GF-D8 (cell line): ENCODE data around the gene NUP214.

ENCODE experiments used
- DNase-seq: peaks from one replicate; lab custom pipeline; 2025; lab: John Stamatoyannopoulos, UW

Gene NUP214

DNA sequence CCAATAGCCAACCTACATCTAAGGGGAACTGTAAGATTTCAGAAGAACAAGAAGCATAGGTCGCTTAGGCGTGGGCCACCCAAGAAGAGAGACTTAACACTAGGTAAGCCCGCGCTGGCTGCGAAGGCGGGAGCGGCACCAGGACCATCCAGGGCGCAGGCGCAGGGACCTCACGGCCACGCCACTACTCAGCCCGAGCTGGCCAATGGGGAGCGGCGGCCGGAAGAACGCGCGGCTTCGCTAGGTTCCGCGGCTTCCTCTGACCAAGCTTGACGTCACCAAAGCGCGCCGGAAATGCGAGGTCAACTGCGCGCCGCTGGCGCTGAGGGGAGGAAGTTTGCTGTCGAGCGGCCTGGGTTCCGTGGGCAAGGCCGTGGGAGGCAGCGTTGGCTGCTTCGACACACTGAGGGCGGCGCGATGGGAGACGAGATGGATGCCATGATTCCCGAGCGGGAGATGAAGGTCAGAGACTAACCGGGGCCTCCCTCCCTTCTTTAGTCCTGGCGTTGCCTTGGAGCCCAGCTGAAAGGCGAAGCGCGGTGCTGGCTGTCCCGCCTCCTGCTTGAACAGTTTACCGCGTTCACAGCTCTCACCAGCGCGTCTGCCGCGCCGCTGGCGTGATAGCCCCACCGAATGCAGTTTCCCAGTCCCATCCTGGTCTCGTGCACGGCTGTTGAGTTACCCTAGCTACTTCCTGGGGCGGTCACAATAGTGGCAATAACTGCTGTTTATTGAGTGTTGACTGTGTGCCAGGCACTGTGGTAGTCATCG, at the start of gene NUP214:
Gene NUP214 (plus strand): TSS at position 299 of the 771 bp plus-strand sequence. CDS start 119 bp downstream, at position 418.
- peak; percentile 92 for DNase-seq

DNA sequence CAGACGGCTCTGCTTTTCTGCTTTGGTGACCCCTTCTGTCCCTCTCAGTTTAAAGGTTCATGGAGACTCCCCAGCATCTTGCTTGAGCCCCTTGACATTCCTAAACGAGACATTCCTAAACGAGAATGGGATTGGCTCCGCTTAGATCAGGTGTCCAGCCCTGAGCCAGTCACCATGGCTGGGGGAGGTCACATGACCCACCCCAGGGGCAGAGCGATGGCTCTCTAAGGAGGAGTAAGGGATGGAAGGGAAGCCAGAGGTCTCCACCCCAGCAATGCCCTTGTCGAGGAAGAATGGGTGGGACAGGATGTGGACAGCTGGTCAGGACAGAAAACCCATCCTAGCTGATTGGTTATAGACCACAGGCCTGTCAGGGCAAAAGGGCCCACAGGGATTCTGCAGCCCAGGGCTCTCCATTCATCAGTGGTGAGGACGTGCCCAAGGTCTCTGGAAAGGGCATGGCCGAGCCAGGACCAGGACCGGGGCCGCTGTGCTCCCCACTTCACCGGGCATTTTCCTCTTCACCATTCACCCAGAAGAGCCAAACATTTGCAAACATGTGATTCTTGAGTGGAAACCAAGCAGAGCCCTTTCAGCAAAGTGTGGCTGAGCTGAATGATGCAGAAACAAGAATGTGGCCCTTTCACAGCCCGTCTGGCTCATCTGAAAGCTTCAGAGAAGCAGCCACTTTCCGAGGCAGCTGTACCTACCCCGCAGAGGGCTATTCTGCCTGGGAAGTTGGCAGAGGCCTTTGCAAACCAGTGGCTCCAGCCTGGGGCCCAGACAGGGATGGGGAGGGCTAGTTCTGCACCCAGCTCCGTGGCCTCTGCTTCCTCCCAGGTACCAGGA, 48.8 kb upstream of the NUP214 start:
- no peak for DNase-seq

GRCh38 chr9:131078427-131079366, 46.7 kb upstream of the NUP214 start:
- DNase-seq: no peak

DNA sequence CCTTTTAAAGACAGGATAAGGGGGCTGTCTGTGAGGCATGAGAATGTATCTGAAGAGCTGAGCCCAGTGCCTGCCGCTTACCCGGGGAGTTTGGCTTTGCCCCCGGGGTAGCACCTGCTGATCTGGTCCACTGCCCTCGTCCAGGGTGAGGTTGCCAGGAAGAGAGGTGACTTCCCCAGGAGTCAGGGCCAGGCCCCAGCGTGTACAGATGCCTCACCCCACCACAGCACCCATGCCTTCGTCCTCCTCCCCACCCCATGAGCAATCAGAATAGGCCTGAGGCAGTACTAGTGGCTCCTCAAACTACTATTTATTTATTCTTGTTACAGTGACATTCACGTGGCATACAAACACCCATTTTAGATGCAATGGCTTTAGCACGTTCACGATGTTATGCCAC, 44.8 kb upstream of the NUP214 start:
- DNase-seq: no peak

- DNase-seq: no peak
Measured at GRCh38 chr9:131081868-131082267, 43.5 kb upstream of the NUP214 start.

DNA sequence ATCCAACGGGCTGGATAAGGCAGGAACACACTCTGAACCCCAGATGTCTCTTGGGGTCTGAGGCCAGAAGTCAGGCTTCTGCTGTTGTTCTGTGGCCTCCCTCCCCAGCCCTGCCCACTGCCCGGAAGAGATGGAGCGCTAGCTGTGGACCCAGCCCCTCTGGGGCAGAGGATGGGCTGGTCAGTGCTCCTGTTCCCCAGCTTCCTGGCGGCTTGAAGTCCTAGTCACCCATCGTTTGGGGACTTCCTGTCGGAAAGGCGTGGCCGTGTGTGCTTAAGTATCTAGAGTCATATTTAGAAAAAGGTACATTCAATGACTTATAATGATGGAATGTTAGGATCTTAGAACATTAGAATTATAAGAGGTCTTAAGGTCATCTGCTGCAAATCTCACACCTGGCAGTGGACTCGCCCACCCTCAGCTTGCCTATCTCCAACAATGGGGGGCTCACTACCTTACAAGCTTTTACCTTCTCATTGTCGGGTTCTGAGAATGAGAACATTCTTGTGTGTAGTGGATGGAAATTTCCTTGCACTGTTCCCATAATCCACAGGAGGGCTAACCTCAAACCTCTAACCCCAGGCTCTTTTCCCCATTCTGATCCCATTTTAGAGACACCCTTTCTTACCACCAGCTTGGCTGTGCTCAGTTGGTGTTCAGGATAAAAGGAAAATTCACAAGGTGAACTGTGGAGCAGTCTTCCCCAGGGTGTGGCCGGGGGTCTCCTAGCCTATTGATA, 42.4 kb upstream of the NUP214 start:
- no peak for DNase-seq

- no peak for DNase-seq
Measured at GRCh38 chr9:131084661-131085369, 40.6 kb upstream of the NUP214 start.

- DNase-seq: no peak
Measured at GRCh38 chr9:131085370-131086122, 39.8 kb upstream of the NUP214 start.

- DNase-seq: no peak
Measured at GRCh38 chr9:131087354-131087893, 38.0 kb upstream of the NUP214 start.

DNA sequence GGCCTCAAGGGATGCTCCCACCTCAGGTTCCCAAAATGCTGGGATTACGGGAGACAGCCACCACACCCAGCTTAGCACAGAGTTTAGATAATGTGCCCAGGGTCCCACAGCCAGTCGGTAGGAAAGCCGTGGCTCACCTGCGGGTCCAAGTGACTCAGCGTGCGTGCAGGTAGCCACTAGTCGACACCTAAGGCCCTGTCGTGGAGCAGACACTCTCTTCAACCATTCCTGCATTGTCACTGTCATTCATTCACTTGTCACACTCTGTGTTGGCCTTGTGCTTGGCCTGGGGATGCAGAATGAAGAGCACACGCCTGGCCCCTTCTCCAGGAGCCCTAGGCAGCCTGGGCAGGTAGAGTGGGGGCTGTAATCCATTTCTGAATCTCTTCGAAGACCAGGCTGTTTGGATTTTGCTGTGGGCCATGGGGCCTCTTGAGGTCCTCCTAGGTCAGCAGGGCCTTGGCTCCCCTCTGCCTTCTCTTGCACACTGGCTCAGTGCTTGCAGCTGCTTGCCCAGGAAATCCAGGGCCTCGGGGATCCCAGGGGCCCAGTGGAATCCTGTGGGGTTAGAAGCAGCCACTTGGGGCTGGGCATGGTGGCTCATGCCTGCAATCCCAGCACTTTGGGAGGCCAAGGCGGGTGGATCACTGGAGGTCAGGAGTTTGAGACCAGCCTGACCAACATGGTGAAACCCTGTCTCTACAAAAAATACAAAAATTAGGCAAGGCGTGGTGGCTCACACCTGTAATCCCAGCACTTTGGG, 35.2 kb upstream of the NUP214 start:
- no peak for DNase-seq

DNA sequence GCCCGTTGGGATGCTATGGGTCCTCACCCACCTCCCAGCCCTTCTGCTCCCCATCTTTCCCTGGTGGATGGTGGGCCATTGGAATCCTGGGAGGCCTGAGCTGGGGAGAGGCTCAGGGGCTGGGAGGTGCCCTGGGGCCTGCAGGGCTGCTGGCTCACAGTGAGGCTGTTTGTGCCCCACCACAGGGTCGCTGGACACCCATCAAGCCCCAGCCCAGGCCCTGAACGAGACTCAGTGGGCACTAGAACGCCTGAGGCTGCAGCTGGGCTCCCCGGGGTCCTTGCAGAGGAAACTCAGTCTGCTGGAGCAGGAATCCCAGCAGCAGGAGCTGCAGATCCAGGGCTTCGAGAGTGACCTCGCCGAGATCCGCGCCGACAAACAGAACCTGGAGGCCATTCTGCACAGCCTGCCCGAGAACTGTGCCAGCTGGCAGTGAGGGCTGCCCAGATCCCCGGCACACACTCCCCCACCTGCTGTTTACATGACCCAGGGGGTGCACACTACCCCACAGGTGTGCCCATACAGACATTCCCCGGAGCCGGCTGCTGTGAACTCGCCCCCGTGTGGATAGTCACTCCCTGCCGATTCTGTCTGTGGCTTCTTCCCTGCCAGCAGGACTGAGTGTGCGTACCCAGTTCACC, 33.9 kb upstream of the NUP214 start:
- no peak for DNase-seq

DNA sequence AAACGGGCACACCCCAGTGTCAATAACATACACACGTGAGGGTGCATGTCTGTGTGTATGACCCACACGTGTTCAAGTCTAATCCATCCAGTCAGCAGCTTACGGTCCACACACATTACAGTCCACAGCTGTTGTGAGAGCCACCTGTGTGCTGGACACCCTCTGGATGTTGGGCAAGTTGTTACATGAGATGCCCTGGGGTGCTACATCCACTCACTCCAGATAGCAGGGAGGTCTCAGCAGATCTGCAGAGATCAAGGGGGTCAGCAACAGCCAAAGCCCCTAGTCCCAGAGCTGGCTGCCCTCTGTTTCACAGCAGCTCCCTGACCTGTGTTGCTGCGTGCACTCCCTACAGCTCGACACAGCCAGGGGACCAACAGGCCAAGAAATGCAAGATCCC, 33.4 kb upstream of the NUP214 start:
- DNase-seq: no peak

DNA sequence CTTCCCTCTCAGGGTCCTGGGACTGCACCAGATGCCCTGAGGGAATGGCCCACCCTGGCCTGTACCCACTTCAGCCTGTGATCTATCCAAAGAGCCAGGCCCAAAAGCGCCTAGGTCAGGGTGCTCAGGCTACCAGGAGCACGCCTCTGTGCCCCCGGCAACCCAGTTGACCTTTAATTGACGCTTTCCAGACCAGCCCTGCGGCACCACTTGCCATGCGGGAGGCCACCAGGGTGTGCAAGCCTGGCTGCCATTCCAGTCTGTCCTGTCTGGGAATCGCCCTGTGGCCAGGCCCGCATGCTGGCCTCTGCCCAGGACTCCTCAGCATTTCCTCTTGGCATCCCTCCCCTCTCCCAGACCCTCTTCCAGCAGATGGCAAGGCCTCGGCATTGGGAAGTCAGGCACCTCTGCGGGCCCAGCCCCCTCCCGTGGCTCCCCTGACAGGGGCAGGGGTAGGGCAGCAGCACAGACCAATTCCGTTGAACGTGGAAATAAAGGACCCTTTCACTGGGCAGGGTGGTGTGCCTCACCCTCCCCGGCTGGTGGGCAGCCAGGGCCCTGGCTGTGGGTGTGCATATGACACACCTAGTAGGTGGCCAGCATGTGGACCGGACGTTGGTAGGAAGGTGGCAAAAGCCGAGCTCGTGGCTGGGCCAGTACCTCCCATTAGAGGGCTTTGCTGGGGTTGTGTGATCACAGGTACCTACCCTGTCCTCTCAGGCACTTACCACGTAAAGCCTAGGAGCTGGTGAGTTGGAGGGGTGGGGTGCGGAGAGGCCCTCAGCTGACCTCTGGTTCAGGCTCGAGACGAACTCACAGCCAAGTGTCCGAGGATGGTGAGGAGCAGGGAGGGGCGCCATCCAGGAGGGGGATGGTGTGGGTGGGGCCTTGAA, 32.6 kb upstream of the NUP214 start:
- no peak for DNase-seq

- no peak for DNase-seq
Measured at GRCh38 chr9:131094015-131094414, 31.4 kb upstream of the NUP214 start.

DNA sequence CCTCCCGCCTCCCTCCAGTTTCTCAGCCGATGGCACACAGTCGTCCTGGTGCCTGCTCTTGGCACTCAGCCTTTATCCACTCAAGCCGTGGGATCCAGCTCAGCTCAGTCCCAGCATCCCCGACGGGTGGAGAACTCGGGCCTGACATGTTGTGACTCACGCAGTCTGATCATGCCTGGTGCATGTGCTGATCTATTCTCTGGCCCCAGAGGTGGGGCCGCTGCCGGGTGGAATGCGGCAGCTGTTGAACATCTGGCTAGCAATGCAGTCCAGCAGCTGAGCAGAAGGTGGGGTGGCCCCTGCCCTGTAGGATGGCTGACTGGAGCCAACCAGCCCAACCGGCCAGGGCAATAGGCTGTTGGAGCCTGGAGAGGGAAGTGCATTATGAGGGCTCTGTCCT, 30.8 kb upstream of the NUP214 start:
- DNase-seq: no peak

GRCh38 chr9:131095666-131096268, 29.6 kb upstream of the NUP214 start:
- DNase-seq: no peak
